GF-D8 (cell line): ENCODE results near the gene TMEM269.

ENCODE experiments used
- DNase-seq: peaks from one replicate; lab custom pipeline; 2025; lab: John Stamatoyannopoulos, UW

TMEM269 gene

DNA sequence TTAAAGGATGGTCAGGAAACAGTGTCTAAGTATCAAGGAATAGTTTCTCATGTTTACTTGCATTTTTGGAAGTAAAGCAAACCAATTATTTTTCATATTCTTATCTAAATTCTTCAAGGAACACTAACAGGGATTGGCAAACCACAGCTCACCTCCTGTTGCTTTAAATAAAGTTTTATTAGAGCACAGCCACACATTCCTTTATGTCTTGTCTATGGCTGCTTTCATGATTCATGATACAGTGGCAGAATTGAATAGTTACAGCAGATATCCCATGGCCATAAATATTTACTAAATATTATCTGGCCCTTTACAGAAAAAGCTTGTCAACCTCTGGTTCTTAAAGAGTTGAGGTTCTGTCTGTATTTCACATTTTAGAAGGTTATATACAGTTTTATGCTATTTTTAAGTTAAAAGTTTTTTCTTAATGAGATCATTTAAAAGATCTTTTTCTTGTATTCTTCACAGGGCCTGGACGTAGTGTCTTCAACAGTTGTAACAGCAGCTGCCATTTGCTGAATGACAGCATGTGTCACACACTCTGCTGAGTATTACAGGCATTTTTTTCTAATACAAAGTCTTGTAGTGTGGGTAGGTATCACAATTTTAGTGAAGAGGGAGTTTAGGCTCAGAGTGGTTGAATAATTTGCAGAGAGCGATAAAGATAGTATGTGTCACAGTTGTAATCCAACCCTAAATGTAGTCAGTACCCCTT lies 64.2 kb downstream of the TMEM269 start:
- no peak for DNase-seq

GRCh38 chr1:42849944-42850343 lies 65.2 kb downstream of the TMEM269 start:
- DNase-seq: no peak
